22Rv1 (cell line): ENCODE data around the gene STK39.

Experiments used
- CTCF ChIP-seq: fragments of 450-650 bp; IDR thresholded peaks from 2 replicates; pipeline ENCODE4 v1.5.1; 2017; ENCODE audit warnings: mild to moderate bottlenecking
- ZFX ChIP-seq: fragments of 450-650 bp; IDR thresholded peaks from 2 replicates; pipeline ENCODE4 v1.6.1; 2017; ENCODE audit warnings: antibody characterized with exemption, borderline replicate concordance

GRCh38 chr2:167937403-167937802 lies 310.0 kb downstream of the STK39 start:
- TF ChIP-seq CTCF (no peak), ZFX (no peak)
